ENCODE data around the gene CNOT9. TPM values are rescaled to one million over a fixed set of nuclear protein-coding genes. Genes with fewer than 3 reads are reported as not detected.

CNOT9 gene
- total RNA-seq, 4 donors from 2014 or later: 27.5 to 35.3 (median 32.3) TPM

GRCh38 chr2:218621007-218621406, 52.4 kb downstream of the CNOT9 start:
- Histone ChIP-seq H3K9me3 (no peaks in the 10 kb centered on the region), H3K4me3 (no peak overlapping the region), H3K27me3 (no peaks in the 10 kb centered on the region), H3K4me1 (peaks cover 0 to 19% (median 0%) of the 10 kb centered on the region in 3 donors), H3K36me3 (peaks cover 0 to 49% of the 10 kb centered on the region in 2 donors), H3K27ac (no peak overlapping the region)
- WGBS, 2 donors (ENCODE audit: low coverage in 1 of 2): 90 to 100% methylated on average over 1 to 3 of the region's 7 CpGs
- ATAC-seq: no peak
- TF ChIP-seq CTCF (IDR thresholded peaks at IDR 0.05): no peak

GRCh38 chr2:218622606-218623365, 54.1 kb downstream of the CNOT9 start:
- no peak for TF ChIP-seq POLR2AphosphoS5 (IDR thresholded peaks at IDR 0.05)
- no peak for TF ChIP-seq EP300 (IDR thresholded peaks at IDR 0.05)
- no peak for TF ChIP-seq CTCF (IDR thresholded peaks at IDR 0.05)
- no peak for TF ChIP-seq POLR2A (IDR thresholded peaks at IDR 0.05)
- Histone ChIP-seq H3K36me3 (peaks cover 0 to 62% of the 10 kb centered on the region in 2 donors), H3K27me3 (no peaks in the 10 kb centered on the region), H3K4me1 (peaks cover 0 to 13% (median 0%) of the 10 kb centered on the region in 3 donors), H3K4me3 (no peak overlapping the region), H3K9me3 (no peaks in the 10 kb centered on the region), H3K27ac (no peak overlapping the region)
- WGBS, 2 donors (ENCODE audit: low coverage in 1 of 2): 30 to 60% methylated on average over 4 to 7 of the region's 7 CpGs
- no peak for ATAC-seq

- Histone ChIP-seq H3K4me3 (no peak overlapping the region), H3K27me3 (no peaks in the 10 kb centered on the region), H3K4me1 (peaks cover 0 to 13% (median 0%) of the 10 kb centered on the region in 3 donors), H3K9me3 (no peaks in the 10 kb centered on the region), H3K36me3 (peaks cover 0 to 62% of the 10 kb centered on the region in 2 donors), H3K27ac (no peak overlapping the region)
- no peak for ATAC-seq
- 53 to 65% methylated on average over 3 of the region's 3 CpGs for WGBS, 2 donors (ENCODE audit: low coverage in 1 of 2)
- TF ChIP-seq EP300 (IDR thresholded peaks at IDR 0.05) (no peak), CTCF (IDR thresholded peaks at IDR 0.05) (no peak), POLR2AphosphoS5 (IDR thresholded peaks at IDR 0.05) (no peak), POLR2A (IDR thresholded peaks at IDR 0.05) (no peak)
Observed at GRCh38 chr2:218623366-218623705, 54.7 kb downstream of the CNOT9 start.

GRCh38 chr2:218626369-218626768, 57.7 kb downstream of the CNOT9 start:
- Histone ChIP-seq H3K27me3 (no peaks in the 10 kb centered on the region), H3K27ac (no peak overlapping the region), H3K9me3 (no peaks in the 10 kb centered on the region), H3K4me1 (peaks cover 0 to 22% (median 0%) of the 10 kb centered on the region in 3 donors), H3K4me3 (no peak overlapping the region), H3K36me3 (peaks cover 0 to 64% of the 10 kb centered on the region in 2 donors)
- WGBS, 2 donors (ENCODE audit: low coverage in 1 of 2): 58 to 100% methylated on average over 1 to 2 of the region's 4 CpGs
- ATAC-seq: no peak
- no peak for TF ChIP-seq EP300 (IDR thresholded peaks at IDR 0.05)
- TF ChIP-seq POLR2AphosphoS5 (IDR thresholded peaks at IDR 0.05): no peak
- TF ChIP-seq CTCF (IDR thresholded peaks at IDR 0.05): no peak
- TF ChIP-seq POLR2A (IDR thresholded peaks at IDR 0.05): no peak

- no peak for ATAC-seq
- Histone ChIP-seq H3K36me3 (peaks cover 0 to 72% of the 10 kb centered on the region in 2 donors), H3K27me3 (no peaks in the 10 kb centered on the region), H3K9me3 (no peaks in the 10 kb centered on the region), H3K27ac (no peak overlapping the region), H3K4me1 (peaks cover 0 to 13% (median 0%) of the 10 kb centered on the region in 3 donors), H3K4me3 (no peak overlapping the region)
- TF ChIP-seq CTCF (IDR thresholded peaks at IDR 0.05): no peak
- no peak for TF ChIP-seq POLR2AphosphoS5 (IDR thresholded peaks at IDR 0.05)
- TF ChIP-seq POLR2A (IDR thresholded peaks at IDR 0.05): no peak
- TF ChIP-seq EP300 (IDR thresholded peaks at IDR 0.05): no peak
- WGBS, 2 donors (ENCODE audit: low coverage in 1 of 2): 94 to 100% methylated on average over 3 of the region's 4 CpGs
Observed at GRCh38 chr2:218627939-218628338, 59.3 kb downstream of the CNOT9 start.

All from gastroesophageal sphincter (tissue), 4 donors.